Stomach (tissue), 9 donors: ENCODE data around the gene KCND2. TPM values are rescaled to one million over a fixed set of nuclear protein-coding genes. Genes with fewer than 3 reads are reported as not detected.

Experiments
- DNase-seq, 2 donors: peaks; one replicate each; pipeline versions ENCODE4 v3.0.0 to v3.0.0-alpha.2; 2013 to 2019
- H3K27ac ChIP-seq, 5 donors: fragments of 200-600 bp in 4 of 5; sonication (generic) in 4 of 5; one replicate each; pipeline ENCODE4 v1.5.1; 2013 to 2019; ENCODE audit warnings: mild to moderate bottlenecking in 1 of 5, moderate library complexity in 1 of 5
- H3K27me3 ChIP-seq, 3 donors: fragments of 200-600 bp; sonication (generic); one replicate each; pipeline ENCODE4 v1.5.1; 2017 to 2019; ENCODE audit warnings: mixed run types in 1 of 3
- H3K36me3 ChIP-seq, 4 donors: fragments of 200-600 bp; sonication (generic); 1 replicate in 3 of 4; 2 replicates in 1 of 4; pipeline ENCODE4 v1.5.1; 2016 to 2019
- H3K4me1 ChIP-seq, 4 donors: fragments of 200-600 bp; sonication (generic); one replicate each; pipeline ENCODE4 v1.5.1; 2016 to 2019
- H3K4me3 ChIP-seq, 4 donors: fragments of 200-600 bp; sonication (generic) in 3 of 4; one replicate each; pipeline ENCODE4 v1.5.1; 2016 to 2019; ENCODE audit warnings: mild to moderate bottlenecking in 1 of 4
- H3K9me3 ChIP-seq, 4 donors: fragments of 200-600 bp; sonication (generic); one replicate each; pipeline ENCODE4 v1.5.1; 2016 to 2019
- CTCF ChIP-seq, 7 experiments: fragments of 450-650 bp in 4 of 7; fragments of 200-600 bp in 3 of 7; sonication (generic) in 3 of 7; IDR thresholded peaks; one replicate each; pipeline ENCODE4 v1.5.1; 2016 to 2019; ENCODE audit warnings: antibody characterized with exemption in 7 of 7, control low read depth in 2 of 7, mild to moderate bottlenecking in 1 of 7
- EP300 ChIP-seq: sonication (generic); formaldehyde crosslinking; IDR thresholded peaks from one replicate; pipeline ENCODE4 v1.6.1; 2017; ENCODE audit warnings: antibody characterized with exemption
- POLR2A ChIP-seq, 4 donors: fragments of 450-650 bp; IDR thresholded peaks; one replicate each; pipeline ENCODE4 v1.6.1; 2016; ENCODE audit warnings: antibody characterized with exemption in 4 of 4, control low read depth in 2 of 4, mild to moderate bottlenecking in 1 of 4, moderate library complexity in 1 of 4
- POLR2AphosphoS5 ChIP-seq, 3 donors: sonication (generic); formaldehyde crosslinking; IDR thresholded peaks; one replicate each; pipeline ENCODE4 v1.6.1; 2016; ENCODE audit warnings: antibody characterized with exemption in 3 of 3
- WGBS, 5 donors: extraction: QIAGEN DNeasy Blood & Tissue Kit in 3 of 5; methylation state at CpG; one replicate each; pipeline versions ENCODE4 v1.1.5 to v1.1.7; 2013 to 2018; 5-methylcytosine and 5-hydroxymethylcytosine counted together
- intact Hi-C: fragments of 100-400 bp; cut with DNase I; formaldehyde crosslinking; loops from one replicate; pipeline ENCODE4 v1.15.1; 2023; ENCODE audit warnings: low total_unique reads
- polyA plus RNA-seq, 3 donors: library from polyadenylated mRNA; stranded (reverse); fragments of 200-250 nt; gene quantifications; one replicate each; pipeline ENCODE4 v1.2.3, GENCODE V29; 2013
- total RNA-seq, 5 donors: library from RNA; depleted of rRNA; stranded (reverse); fragments of >200 nt; gene quantifications; one replicate each; pipeline versions ENCODE4 v1.1.0 to v1.2.3, GENCODE V29; 2014 to 2016
- donor health status: healthy with polysubstance abuse.
- donor health status: Bipolar disorder and iron deficiency.
- donor health status: healthy.

The KCND2 gene
- total and polyA plus RNA-seq, 8 donors: 0.06 to 1.3 (median 0.31) TPM; not detected in 5

DNA sequence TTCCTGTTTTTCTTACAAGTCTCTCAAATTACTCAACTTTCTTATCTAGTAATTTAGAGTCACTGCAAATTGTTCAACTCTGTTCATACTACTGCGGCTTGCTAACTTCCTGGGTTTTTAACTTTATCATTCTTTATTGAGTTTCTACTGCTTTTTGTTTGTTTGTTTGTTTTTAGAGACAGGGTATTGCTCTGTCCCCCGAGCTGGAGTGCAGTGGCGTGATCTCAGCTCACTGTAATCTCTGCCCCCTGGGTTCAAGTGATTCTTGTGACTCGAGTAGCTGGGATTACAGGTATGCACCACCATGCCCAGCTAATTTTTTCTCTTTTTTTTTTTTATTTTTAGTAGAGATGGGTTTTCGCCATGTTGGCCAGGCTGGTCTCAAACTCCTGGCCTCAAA, 402.1 kb downstream of the KCND2 start:
- no peak overlapping the region for H3K4me3 ChIP-seq
- H3K27me3 ChIP-seq: no peaks in the 10 kb centered on the region
- 70 to 75% (median 75%) methylated on average over 5 of the region's 5 CpGs for WGBS, 5 donors
- H3K36me3 ChIP-seq: no peaks in the 10 kb centered on the region
- no peak for DNase-seq
- no peaks in the 10 kb centered on the region for H3K4me1 ChIP-seq
- intact Hi-C loops: no loop called here
- no peak for TF ChIP-seq EP300
- TF ChIP-seq POLR2AphosphoS5 (IDR thresholded peaks at IDR 0.05): no peak
- no peak for TF ChIP-seq POLR2A (IDR thresholded peaks at IDR 0.05)
- no peak for TF ChIP-seq CTCF (IDR thresholded peaks at IDR 0.05)
- H3K9me3 ChIP-seq: no peaks in the 10 kb centered on the region
- no peak overlapping the region for H3K27ac ChIP-seq

DNA sequence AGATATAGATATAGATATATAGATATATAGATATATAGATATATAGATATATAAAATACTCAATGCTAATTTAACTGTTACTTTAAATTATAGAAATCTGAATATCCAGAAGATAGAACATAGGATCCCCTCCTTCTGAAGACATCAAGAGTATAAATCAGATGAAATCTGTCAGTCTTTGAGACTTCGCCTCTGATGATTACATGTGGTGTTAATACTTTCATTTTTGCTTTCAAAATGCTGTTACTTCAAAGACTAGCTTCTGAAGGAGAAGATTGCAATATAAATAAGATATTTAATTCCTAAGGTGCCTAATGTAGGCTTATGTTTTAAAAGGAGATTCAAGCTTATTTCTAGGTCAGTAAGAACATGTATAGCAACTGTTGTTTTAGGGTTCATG, 404.6 kb downstream of the KCND2 start:
- Histone ChIP-seq H3K4me1 (no peaks in the 10 kb centered on the region), H3K36me3 (no peaks in the 10 kb centered on the region), H3K4me3 (no peak overlapping the region), H3K9me3 (no peaks in the 10 kb centered on the region), H3K27me3 (no peaks in the 10 kb centered on the region), H3K27ac (no peak overlapping the region)
- WGBS, 5 donors: 77 to 91% (median 85%) methylated on average over 1 of the region's 1 CpG
- no peak for DNase-seq
- intact Hi-C loops: no loop called here
- TF ChIP-seq POLR2A (IDR thresholded peaks at IDR 0.05) (no peak), CTCF (IDR thresholded peaks at IDR 0.05) (no peak), EP300 (no peak), POLR2AphosphoS5 (IDR thresholded peaks at IDR 0.05) (no peak)

DNA sequence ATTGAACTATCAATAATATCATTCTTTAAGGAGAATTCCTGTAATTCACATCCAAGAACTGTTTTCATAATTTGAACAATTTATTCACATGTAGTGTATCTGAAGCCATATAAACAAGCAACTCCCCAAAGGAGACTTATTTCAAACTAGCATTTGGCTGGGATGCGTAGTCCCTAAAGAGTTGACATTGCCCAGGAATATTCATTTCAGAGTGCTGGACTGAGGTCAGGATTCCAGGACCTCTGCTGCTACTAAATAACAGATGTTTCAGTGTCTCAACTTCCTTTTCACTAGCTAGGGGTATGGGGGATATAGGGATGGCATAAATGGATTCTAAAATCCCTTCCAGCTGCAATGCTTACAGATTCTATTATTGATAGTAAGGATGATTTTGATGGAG, 408.0 kb downstream of the KCND2 start:
- TF ChIP-seq CTCF (IDR thresholded peaks at IDR 0.05) (no peak), EP300 (no peak), POLR2A (IDR thresholded peaks at IDR 0.05) (no peak), POLR2AphosphoS5 (IDR thresholded peaks at IDR 0.05) (no peak)
- H3K4me3 ChIP-seq: no peak overlapping the region
- peak in 1 of 2 donors; percentile 25 for DNase-seq
- intact Hi-C loops: no loop called here
- no peaks in the 10 kb centered on the region for H3K27me3 ChIP-seq
- WGBS, 5 donors: 71 to 91% (median 86%) methylated on average over 1 of the region's 1 CpG
- H3K27ac ChIP-seq: no peak overlapping the region
- no peaks in the 10 kb centered on the region for H3K9me3 ChIP-seq
- H3K4me1 ChIP-seq: no peaks in the 10 kb centered on the region
- H3K36me3 ChIP-seq: no peaks in the 10 kb centered on the region

- TF ChIP-seq POLR2A (IDR thresholded peaks at IDR 0.05): no peak
- H3K27ac ChIP-seq: no peak overlapping the region
- no peaks in the 10 kb centered on the region for H3K9me3 ChIP-seq
- no peaks in the 10 kb centered on the region for H3K36me3 ChIP-seq
- no peaks in the 10 kb centered on the region for H3K4me1 ChIP-seq
- 70 to 78% (median 76%) methylated on average over 6 of the region's 6 CpGs for WGBS, 5 donors
- intact Hi-C loops: no loop called here
- DNase-seq: no peak
- H3K4me3 ChIP-seq: no peak overlapping the region
- H3K27me3 ChIP-seq: no peaks in the 10 kb centered on the region
These were observed 411.5 kb downstream of the KCND2 start for GRCh38 chr7:120684463-120684862.

- intact Hi-C loops: no loop called here
- Histone ChIP-seq H3K4me1 (no peaks in the 10 kb centered on the region), H3K9me3 (no peaks in the 10 kb centered on the region), H3K36me3 (no peaks in the 10 kb centered on the region), H3K4me3 (no peak overlapping the region), H3K27me3 (no peaks in the 10 kb centered on the region), H3K27ac (no peak overlapping the region)
- WGBS, 5 donors: 71 to 88% (median 78%) methylated on average over 2 of the region's 2 CpGs
- DNase-seq: no peak
- TF ChIP-seq EP300: no peak
- no peak for TF ChIP-seq POLR2AphosphoS5 (IDR thresholded peaks at IDR 0.05)
- TF ChIP-seq POLR2A (IDR thresholded peaks at IDR 0.05): no peak
- TF ChIP-seq CTCF (IDR thresholded peaks at IDR 0.05): no peak
These were observed 418.9 kb downstream of the KCND2 start for GRCh38 chr7:120691915-120692314.
